Measurements from ENCODE around the gene CSNK1D. TPM values are rescaled to one million over a fixed set of nuclear protein-coding genes. Genes with fewer than 3 reads are reported as not detected.

CSNK1D gene
- total RNA-seq (100 to 1,000 TPM; 277 to 286 TPM), total RNA-seq (56.7 to 322 (median 119) reads per million in 172 experiments)
- polyA plus RNA-seq (2013, experiment 1 of 2), result 90.6 TPM
- polyA plus RNA-seq (2013, experiment 2 of 2), result 112 TPM

DNA sequence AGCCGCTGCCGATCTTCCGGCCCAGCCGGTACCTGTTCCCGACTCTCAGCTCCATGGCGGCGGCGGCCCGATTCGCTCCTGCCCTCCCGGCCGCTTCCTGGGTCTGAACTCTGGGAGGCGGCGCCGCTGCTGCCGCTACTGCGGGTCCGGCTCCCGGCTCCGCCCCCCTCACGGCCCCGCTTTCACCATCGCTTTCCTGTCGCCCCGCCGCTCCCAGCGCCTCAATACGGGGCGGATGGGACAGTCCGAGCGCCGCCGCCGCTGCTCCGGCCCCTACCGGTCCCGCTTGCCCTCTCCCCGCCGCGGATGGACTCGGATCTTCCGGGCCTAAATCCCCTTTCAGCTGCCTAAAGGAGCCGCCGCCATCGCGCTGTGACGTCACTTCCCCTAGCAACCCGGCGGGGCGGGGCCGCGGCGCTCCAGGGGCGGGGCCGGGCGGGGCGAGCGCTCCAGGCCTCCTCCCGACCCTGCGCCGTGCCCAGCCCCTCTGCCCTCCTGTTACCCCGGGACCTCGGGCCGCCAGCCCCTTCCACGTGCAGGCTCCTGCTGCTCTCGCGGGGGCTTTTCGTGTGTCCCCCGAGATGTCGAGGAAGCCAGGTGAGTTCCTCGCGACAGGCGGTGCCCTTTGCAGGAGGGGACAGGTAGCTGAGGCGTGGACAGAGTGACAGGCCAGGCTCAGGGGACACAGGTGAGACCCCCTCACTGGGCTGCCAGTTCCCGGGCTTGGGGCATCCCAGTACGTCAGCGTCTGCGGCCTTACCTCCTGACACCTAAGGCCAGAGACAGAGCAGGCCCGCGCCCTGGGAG is at the start of gene CSNK1D:
TSS of gene CSNK1D (minus strand) at position 374 of the 807 bp plus-strand sequence. CDS start at position 55, 319 bp downstream.
- Mint-ChIP-seq H3K27ac (peak within 1 kb of the TSS; percentile 99), H3K9me3 (no peaks in the 10 kb centered on the region), H3K4me1 (ENCODE audit: low read depth) (peaks cover 39% of the 10 kb centered on the region), H3K4me3 (peak within 1 kb of the TSS; percentile 98), H3K36me3 (ENCODE audit: low read depth) (peaks cover 43% of the 10 kb centered on the region), H3K27me3 (no peaks in the 10 kb centered on the region)
- no peaks in the 10 kb centered on the region for H3K27me3 ChIP-seq (ENCODE audit: control insufficient read depth in 1 of 2, insufficient read depth in 2 of 2, low read length in 2 of 2)
- intact Hi-C loops (cut with DNase I, micrococcal nuclease), result loop anchor here in 1 of 2 experiments (1.0 to 5.0 kb wide), 4 partner anchors 19 to 43 kb away; partner anchors contain the start of gene CD7
- DNase-seq (peak; percentile 84 to 95 (median 92)), ATAC-seq (ENCODE audit: poor library complexity) (peak; percentile 79)
- H3K4me1 ChIP-seq (ENCODE audit: insufficient read depth, low read length), result peaks cover 50% of the 10 kb centered on the region
- peaks cover 28% of the 10 kb centered on the region for H3K36me3 ChIP-seq (ENCODE audit: insufficient read depth, low read length)
- peak within 1 kb of the TSS; percentile 75 for H3K4me3 ChIP-seq (ENCODE audit: low read length)
- TF ChIP-seq, protein P1, sequence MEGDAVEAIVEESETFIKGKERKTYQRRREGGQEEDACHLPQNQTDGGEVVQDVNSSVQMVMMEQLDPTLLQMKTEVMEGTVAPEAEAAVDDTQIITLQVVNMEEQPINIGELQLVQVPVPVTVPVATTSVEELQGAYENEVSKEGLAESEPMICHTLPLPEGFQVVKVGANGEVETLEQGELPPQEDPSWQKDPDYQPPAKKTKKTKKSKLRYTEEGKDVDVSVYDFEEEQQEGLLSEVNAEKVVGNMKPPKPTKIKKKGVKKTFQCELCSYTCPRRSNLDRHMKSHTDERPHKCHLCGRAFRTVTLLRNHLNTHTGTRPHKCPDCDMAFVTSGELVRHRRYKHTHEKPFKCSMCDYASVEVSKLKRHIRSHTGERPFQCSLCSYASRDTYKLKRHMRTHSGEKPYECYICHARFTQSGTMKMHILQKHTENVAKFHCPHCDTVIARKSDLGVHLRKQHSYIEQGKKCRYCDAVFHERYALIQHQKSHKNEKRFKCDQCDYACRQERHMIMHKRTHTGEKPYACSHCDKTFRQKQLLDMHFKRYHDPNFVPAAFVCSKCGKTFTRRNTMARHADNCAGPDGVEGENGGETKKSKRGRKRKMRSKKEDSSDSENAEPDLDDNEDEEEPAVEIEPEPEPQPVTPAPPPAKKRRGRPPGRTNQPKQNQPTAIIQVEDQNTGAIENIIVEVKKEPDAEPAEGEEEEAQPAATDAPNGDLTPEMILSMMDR (IDR thresholded peaks at IDR 0.05), result no peak
- ChIA-PET POLR2A (interaction anchor here (0.7 to 3.9 kb wide), 10 partner anchors 9 to 167 kb away, joined by 3 to 41 read pairs (median 3); partner anchors contain the start of gene CD7), CTCF (interaction anchor here (1.1 to 1.3 kb wide), 2 partner anchors 30 to 67 kb away, joined by 3 read pairs; no protein-coding TSS in a partner anchor)
- H3K27ac ChIP-seq (ENCODE audit: low read depth in 1 of 2, low read length in 2 of 2), result peak within 1 kb of the TSS; percentile 70 to 78
- no peaks in the 10 kb centered on the region for H3K9me3 ChIP-seq (ENCODE audit: control insufficient read depth in 1 of 2, insufficient read depth in 1 of 2, low read length in 2 of 2)

DNA sequence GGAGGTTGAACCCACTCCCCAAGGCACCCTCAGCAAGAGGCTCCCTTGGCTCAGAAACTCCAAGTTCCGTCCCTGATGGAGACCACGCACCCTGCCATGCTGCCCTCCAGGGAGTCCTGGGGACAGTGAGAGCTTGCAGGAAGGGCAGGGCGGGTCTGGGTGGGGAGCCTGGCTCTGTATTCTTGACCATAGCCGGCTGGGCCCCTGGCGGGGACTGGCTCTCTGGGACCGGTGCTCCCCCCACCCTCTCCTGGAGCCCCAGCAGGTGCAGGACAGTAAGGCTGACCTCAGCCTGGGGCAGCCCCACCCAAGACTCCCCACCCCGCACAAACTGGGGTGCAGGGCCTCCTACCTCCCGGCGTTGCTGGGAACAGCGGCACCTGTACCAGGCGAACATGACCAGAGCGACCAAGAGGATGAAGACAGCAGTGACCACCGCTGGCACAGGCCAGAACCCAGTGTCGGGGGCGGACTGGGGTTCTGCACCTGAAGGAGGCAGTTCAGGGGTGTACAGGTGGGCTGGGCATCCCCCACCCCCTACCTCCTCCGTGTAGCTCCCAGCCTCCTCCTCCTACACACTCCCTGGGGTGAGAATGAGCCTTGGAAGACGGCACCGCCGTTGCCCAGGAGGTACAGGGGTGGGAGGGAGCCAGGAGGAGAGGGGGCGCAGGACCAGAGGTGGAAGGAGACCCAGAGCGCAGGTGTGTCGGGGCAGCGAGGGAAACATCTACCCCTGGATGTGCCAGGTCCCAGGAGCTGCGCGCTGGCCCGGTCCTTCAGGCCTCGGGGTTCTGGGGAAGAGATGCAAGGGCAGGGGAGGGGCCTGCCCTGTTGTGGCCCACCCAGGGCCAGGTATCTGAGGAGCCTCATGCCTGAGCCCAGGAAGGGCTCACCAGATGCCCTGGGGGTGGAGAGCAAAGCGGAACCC is 49.3 kb upstream of the CSNK1D start:
- no peaks in the 10 kb centered on the region for H3K36me3 Mint-ChIP-seq (ENCODE audit: low read depth)
- no peaks in the 10 kb centered on the region for H3K27me3 ChIP-seq (ENCODE audit: control insufficient read depth in 1 of 2, insufficient read depth in 2 of 2, low read length in 2 of 2)
- peaks cover 22% of the 10 kb centered on the region for H3K4me1 Mint-ChIP-seq (ENCODE audit: low read depth)
- H3K9me3 Mint-ChIP-seq, result no peaks in the 10 kb centered on the region
- H3K4me1 ChIP-seq (ENCODE audit: insufficient read depth, low read length), result peaks cover 43% of the 10 kb centered on the region
- DNase-seq (peak in 1 of 14 experiments; percentile 44), ATAC-seq (ENCODE audit: poor library complexity) (no peak)
- peaks cover 0 to 17% of the 10 kb centered on the region in 2 experiments for H3K9me3 ChIP-seq (ENCODE audit: control insufficient read depth in 1 of 2, insufficient read depth in 1 of 2, low read length in 2 of 2)
- CTCF ChIA-PET, result interaction anchor here (1.2 kb wide), 1 partner anchor 67 kb away, joined by 3 read pairs; no protein-coding TSS in a partner anchor
- POLR2A ChIA-PET, result interaction anchor here (0.7 to 2.1 kb wide), 4 partner anchors 21 to 122 kb away, joined by 3 to 17 read pairs (median 3); no protein-coding TSS in a partner anchor
- intact Hi-C loops (cut with DNase I, micrococcal nuclease), result loop anchor here in 1 of 2 experiments (5.0 kb wide), 2 partner anchors 65 to 85 kb away; no protein-coding TSS in a partner anchor
- H3K27ac Mint-ChIP-seq, result no peak overlapping the region
- no peaks in the 10 kb centered on the region for H3K27me3 Mint-ChIP-seq
- H3K4me3 Mint-ChIP-seq, result no peak overlapping the region
- H3K36me3 ChIP-seq (ENCODE audit: insufficient read depth, low read length), result no peaks in the 10 kb centered on the region
- H3K27ac ChIP-seq (ENCODE audit: low read depth in 1 of 2, low read length in 2 of 2), result no peak overlapping the region
- TF ChIP-seq, protein P1 (IDR thresholded peaks at IDR 0.05), result no peak
- no peak overlapping the region for H3K4me3 ChIP-seq (ENCODE audit: low read length)
